SW 1271 (cell line): ENCODE measurements around the gene ZNF410.
A peak's percentile ranks its signal among the peaks of the same experiment; 100 is the strongest.
"Not testable (repeated sequence)": the region's sequence is repeated elsewhere in the genome, so short reads cannot be mapped to it uniquely, and the experiment has no call there.

Experiments used
- DNase-seq, 2 experiments: peaks; one replicate each; lab custom pipeline; 2025; lab: John Stamatoyannopoulos, UW

Gene ZNF410

GRCh38 chr14:73884438-73885190 is 2.0 kb upstream of the ZNF410 start:
- no peak for DNase-seq

- no peak for DNase-seq
Observed at GRCh38 chr14:73887318-73887616, 608 bp downstream of the ZNF410 start.

DNA sequence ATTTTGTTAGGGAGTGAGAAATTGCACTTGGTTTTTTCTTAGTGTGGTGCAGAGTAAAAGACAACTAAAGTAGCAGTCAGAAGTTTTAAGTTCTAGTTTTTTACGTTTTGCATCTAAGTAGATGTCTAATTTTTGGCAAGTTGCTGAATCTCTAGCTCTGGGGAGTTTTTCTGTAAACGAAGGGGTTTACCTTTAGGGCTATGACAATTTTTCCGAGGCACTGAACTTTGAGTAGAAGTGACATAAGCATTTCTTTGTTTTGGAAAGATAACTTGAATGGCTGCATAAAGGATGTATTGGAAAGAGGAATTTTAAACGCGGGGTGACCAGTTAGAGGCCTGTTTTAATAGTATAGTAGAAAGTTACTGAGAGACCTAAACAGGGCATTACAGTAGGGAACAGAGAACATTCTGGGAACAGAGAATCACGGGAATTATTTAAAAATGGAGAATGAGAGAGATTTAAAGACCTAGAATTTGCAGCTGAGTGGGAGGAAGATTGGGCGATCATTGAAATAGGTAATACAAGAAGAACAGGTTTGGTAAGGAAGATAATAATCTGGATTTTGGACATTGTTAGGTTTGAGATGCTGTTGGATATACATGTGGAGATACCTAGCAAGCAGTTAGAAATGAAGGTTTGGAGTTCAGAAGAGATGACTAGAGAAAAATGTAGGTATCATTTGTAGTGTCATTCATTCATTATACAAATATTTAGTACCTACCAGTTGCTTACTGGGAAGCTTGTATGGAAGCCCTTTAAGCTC is 1.2 kb downstream of the ZNF410 start:
- DNase-seq, result no peak

GRCh38 chr14:73888460-73888725 is 1.7 kb downstream of the ZNF410 start:
- no peak for DNase-seq

- no peak for DNase-seq
Observed at GRCh38 chr14:73888971-73889370, 2.3 kb downstream of the ZNF410 start.

GRCh38 chr14:73889376-73889775 is 2.7 kb downstream of the ZNF410 start:
- DNase-seq, result no peak

DNA sequence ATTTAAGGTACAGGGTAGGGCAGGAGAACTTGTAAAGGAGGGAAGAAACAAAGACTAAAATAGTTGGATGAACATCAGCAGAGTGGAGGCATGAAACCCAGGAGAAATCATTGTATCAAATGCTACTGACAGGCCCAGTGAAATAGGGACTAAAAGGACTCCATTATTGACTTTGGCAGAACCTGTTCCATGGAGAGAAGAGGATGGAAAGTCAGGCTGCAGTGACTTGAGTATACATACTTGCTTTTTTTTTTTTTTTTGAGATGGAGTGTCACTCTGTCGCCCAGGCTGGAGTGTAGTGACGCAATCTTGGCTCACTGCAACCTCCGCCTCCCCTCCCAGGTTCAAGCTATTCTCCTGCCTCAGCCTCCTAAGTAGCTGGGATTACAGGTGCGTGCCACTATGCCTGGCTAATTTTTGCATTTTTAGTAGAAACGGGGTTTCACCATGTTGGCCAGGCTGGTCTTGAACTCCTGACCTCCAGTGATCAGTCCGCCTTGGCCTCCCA is 7.6 kb downstream of the ZNF410 start:
- DNase-seq, result not testable (repeated sequence)

- DNase-seq, result no peak
Observed at GRCh38 chr14:73895939-73896338, 9.3 kb downstream of the ZNF410 start.

DNA sequence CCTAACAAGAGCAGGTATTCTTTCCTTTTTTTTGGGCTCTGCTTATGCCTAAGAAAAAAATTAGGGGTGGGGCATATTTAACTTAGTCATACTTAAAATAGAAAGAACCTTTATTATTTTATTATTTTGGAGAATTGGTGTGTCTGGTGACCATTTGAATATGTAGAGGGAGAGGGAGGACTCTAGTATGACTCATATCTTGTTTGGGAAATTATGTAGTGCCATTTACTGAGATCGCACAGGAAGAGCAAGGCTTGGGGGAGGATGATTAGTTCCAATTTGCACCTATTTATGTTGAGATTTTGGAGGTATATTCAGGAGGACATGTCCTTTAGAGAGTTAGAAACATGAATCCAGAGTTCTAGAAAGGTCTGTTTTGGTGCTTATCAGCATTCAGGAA is 9.9 kb downstream of the ZNF410 start:
- DNase-seq, result no peak

DNA sequence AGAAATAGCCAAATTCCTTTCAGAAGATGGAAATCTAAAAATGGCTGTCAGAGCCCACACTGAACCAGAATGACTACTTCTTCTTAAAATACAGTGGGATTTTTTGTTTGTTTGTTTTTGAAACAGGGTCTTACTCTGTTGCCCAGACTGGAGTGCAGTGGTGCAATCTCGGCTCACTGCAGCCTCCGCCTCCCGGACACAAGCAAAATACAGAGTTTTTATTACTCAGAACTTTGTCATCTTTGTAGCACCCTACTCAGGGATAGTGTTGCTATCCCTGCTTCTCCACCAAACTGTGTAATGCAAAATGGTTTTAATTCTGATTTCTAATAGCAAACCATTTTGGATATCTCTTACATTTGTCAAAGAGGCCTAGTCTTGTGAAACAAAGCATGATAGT is 16.4 kb downstream of the ZNF410 start:
- DNase-seq, result no peak

GRCh38 chr14:73909681-73910080 is 23.0 kb downstream of the ZNF410 start:
- no peak for DNase-seq

DNA sequence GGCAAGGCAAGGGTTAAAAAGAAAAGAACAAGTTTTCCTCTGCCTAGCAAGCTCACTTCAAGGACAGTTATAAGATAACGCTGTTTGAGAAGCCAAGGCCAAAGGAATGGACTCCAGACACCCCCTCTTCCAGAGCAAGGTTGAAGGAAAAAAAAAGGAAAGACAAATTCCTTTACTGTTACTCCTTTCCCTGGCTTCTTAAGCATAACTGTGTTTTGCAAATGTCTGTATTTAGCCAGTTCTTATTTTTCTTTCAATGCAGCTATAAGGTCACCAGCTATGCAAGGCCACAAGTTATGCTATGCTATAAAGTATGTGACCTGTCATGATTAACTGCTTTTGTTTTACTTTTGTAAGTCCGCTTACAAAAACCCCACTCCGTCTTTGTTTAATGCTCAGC is 26.6 kb downstream of the ZNF410 start:
- no peak for DNase-seq

- no peak for DNase-seq
Observed at GRCh38 chr14:73916324-73916723, 29.7 kb downstream of the ZNF410 start.

GRCh38 chr14:73919457-73919856 is 32.8 kb downstream of the ZNF410 start:
- DNase-seq, result not testable (repeated sequence)

- no peak for DNase-seq
Observed at GRCh38 chr14:73924337-73924736, 37.7 kb downstream of the ZNF410 start.

GRCh38 chr14:73935666-73936065 is 49.0 kb downstream of the ZNF410 start:
- DNase-seq, result peak in 1 of 2 experiments; percentile 31

GRCh38 chr14:73936548-73936947 is 49.9 kb downstream of the ZNF410 start:
- no peak for DNase-seq

- DNase-seq, result no peak
Observed at GRCh38 chr14:73937012-73937411, 50.4 kb downstream of the ZNF410 start.

DNA sequence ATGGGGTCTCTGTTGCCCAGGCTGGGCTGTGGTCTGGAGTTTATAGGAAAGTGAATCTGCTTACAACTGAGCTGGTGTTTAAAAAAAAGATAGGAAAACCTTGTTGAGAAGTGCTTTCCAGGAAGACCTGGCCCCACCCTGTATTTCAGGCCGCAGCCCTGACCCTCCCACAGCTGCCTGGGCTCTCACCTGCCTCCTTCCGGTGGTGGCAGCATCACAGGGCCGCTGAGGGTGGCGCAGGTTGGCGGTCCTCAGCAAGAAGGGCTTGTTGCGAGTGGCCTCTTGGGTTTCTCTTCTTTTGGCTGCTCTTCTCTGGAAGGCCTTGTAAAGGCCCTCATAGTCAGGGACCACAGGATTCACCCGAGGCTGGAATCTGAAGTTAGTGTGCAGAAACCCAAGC is 55.5 kb downstream of the ZNF410 start:
- no peak for DNase-seq

DNA sequence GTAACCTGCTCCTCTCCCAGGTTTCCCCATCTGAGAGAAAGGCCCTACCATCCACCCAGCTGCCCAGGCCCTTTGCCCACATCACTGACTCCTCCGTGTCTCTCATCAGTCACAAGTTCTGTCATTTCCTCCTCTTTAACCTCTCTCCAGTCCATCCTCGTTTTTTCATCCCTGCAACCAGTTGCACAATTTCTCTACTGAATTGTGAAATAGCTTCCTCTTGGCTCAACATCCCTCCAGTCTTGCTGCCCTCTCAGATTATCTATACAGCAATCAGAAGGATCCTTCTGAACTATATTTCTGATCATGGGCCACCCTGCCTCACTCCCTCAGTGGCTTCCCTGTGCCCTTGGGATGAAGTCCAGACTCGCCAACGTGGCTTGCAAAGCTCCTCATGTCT is 56.4 kb downstream of the ZNF410 start:
- peak in 1 of 2 experiments; percentile 36 for DNase-seq

DNA sequence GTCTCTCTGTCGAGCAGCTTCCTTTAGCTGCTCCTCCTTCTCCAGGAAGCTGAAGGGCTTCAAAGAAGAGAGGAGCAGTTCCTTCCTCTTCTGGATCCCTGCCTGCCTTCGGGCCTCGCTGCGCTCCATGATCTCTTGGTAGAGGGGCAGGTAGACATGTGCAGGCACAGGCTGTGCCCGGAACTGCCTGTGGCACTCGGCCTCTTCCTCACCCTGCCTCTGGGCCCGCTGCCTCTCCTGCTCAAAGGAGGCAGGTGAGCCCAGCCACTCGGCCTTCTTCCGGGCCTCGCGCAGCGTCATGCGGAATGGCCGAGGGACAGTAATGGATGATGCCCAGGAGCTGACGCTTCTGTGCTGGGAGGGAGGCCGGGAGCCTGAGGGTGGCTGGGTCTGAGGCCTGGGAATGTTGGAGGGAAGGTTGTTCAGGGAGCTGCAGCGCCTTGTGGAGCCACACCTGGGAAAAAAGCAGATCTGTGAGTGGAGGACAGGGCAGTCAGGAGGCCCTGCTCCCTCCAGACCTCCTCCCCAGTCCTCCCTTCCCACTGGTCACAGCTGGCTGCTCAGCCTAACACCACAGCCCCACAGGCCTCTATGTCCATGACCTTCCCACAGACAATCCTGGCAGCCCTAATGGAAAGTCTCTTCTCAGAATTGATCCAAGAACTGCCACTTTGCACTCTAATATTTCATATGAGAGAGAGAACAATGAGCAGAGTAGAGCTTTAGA is 57.9 kb downstream of the ZNF410 start:
- no peak for DNase-seq

- DNase-seq, result no peak
Observed at GRCh38 chr14:73945159-73945670, 58.6 kb downstream of the ZNF410 start.
